ENCODE measurements around the gene ZFR2.

DNA sequence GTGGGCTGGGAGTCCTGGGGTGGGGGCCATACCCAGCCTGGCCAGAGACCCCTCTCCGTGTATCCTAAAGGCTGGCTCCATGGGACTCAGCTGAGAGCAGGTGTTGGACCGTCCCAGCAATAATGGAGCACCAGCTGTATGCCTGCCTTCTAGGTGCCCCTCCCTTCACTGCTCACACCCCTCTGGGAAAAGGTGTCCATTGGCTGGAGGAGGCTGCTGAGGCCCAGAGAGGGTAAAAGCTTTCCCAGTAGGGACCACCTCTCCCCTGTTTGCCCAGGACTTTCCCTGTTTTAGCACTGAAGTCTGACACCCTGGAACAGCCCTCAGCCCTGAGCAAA, 93.5 kb downstream of the ZFR2 start:
- TF ChIP-seq CTCF (IDR thresholded peaks at IDR 0.05) (no peak), POLR2A (IDR thresholded peaks at IDR 0.05) (no peak)
